B cell (primary cell): ENCODE measurements around the gene MAP1B. TPM values are rescaled to one million over a fixed set of nuclear protein-coding genes. Genes with fewer than 3 reads are reported as not detected.

Source experiments
- ATAC-seq: fragments of 200-7000 bp; cut with Tn5 transposase; one replicate; pipeline ENCODE4 v1.10.0; 2021; ENCODE audit warnings: low read depth, mild to moderate bottlenecking, moderate number of reproducible peaks, moderate library complexity
- CTCF ChIA-PET: fragments of 350-600 bp; sonication (Branson Sonifier 250); formaldehyde crosslinking; loops from one replicate; lab custom pipeline; 2021; ENCODE audit warnings: antibody characterized with exemption, inconsistent platforms; lab: Charles Lee
- POLR2A ChIA-PET: fragments of 350-600 bp; sonication (Branson Sonifier 250); formaldehyde crosslinking; loops from one replicate; lab custom pipeline; 2021; ENCODE audit warnings: antibody characterized with exemption; lab: Charles Lee
- DNase-seq: peaks from one replicate; pipeline ENCODE4 v3.0.0; 2013
- H2AFZ ChIP-seq: 2 replicates; pipeline ENCODE4 v1.6.1; 2012; ENCODE audit warnings: mild to moderate bottlenecking, low read depth, low read length; ENCODE audit not compliant: insufficient read depth, poor library complexity, severe bottlenecking
- H3K27ac ChIP-seq, 2 donors: 1 replicate in 1 of 2; 2 replicates in 1 of 2; pipeline ENCODE4 v1.5.1; 2012 to 2013; ENCODE audit warnings: low read length in 2 of 2, mild to moderate bottlenecking in 2 of 2, moderate library complexity in 1 of 2
- H3K27me3 ChIP-seq, 4 experiments: fragments of 200-600 bp in 1 of 4; sonication (generic) in 1 of 4; replicated peaks in 1 of 4; 1 replicate in 2 of 4; 2 replicates in 2 of 4; pipeline versions ENCODE4 v1.6.1 to v1.7.0; 2013 to 2016; ENCODE audit warnings: low read length in 3 of 4, mild to moderate bottlenecking in 2 of 4, mixed read lengths in 1 of 4, moderate library complexity in 1 of 4; ENCODE audit not compliant: insufficient read depth in 4 of 4, control insufficient read depth in 3 of 4; ENCODE audit errors: control extremely low read depth in 1 of 4
- H3K36me3 ChIP-seq, 2 experiments: replicated peaks in 1 of 2; 1 replicate in 1 of 2; 2 replicates in 1 of 2; pipeline versions ENCODE4 v1.6.1 to v1.7.1; 2013; ENCODE audit warnings: low read length in 1 of 2; ENCODE audit not compliant: insufficient read depth in 2 of 2, control insufficient read depth in 1 of 2; ENCODE audit errors: control extremely low read depth in 1 of 2, extremely low read depth in 1 of 2
- H3K4me1 ChIP-seq, 2 donors: fragments of 200-600 bp in 1 of 2; sonication (generic) in 1 of 2; 1 replicate in 1 of 2; 2 replicates in 1 of 2; pipeline versions ENCODE4 v1.5.1 to v1.6.1; 2013 to 2017; ENCODE audit warnings: low read length in 2 of 2; ENCODE audit not compliant: control insufficient read depth in 2 of 2, insufficient read depth in 2 of 2
- H3K4me2 ChIP-seq: replicated peaks from 2 replicates; pipeline ENCODE3; 2012; ENCODE audit warnings: mild to moderate bottlenecking, low read depth, low read length; ENCODE audit not compliant: poor library complexity, severe bottlenecking
- H3K4me3 ChIP-seq, 5 experiments: fragments of 200-600 bp in 1 of 5; sonication (generic) in 1 of 5; 1 replicate in 3 of 5; 2 replicates in 2 of 5; pipeline versions ENCODE4 v1.5.1 to v1.7.0; 2011 to 2016; ENCODE audit warnings: low read length in 4 of 5, mild to moderate bottlenecking in 4 of 5, low read depth in 2 of 5, control low read depth in 1 of 5, moderate library complexity in 1 of 5; ENCODE audit not compliant: insufficient read depth in 1 of 5; ENCODE audit errors: control extremely low read depth in 1 of 5, extremely low read depth in 1 of 5
- H3K79me2 ChIP-seq: fragments of 200-600 bp; sonication (generic); one replicate; pipeline ENCODE4 v1.6.0; 2016; ENCODE audit warnings: low read length; ENCODE audit not compliant: control insufficient read depth, insufficient read depth
- H3K9ac ChIP-seq: fragments of 200-600 bp; sonication (generic); 2 replicates; pipeline ENCODE4 v1.6.1; 2017; ENCODE audit warnings: mild to moderate bottlenecking, low read length, moderate library complexity
- H3K9me3 ChIP-seq, 3 donors: one replicate each; pipeline versions ENCODE4 v1.6.1 to v1.7.1; 2013; ENCODE audit warnings: low read length in 2 of 3; ENCODE audit not compliant: control insufficient read depth in 2 of 3, insufficient read depth in 1 of 3; ENCODE audit errors: control extremely low read depth in 1 of 3
- H4K20me1 ChIP-seq: 2 replicates; pipeline ENCODE4 v1.6.0; 2012; ENCODE audit warnings: mild to moderate bottlenecking, low read length; ENCODE audit not compliant: insufficient read depth, control insufficient read depth, poor library complexity, severe bottlenecking
- H3K27ac Mint-ChIP-seq: one replicate; pipeline ENCODE4 v1.8.0; 2021; ENCODE audit warnings: mixed read lengths
- H3K27me3 Mint-ChIP-seq: one replicate; pipeline ENCODE4 v1.8.0; 2021; ENCODE audit warnings: mixed read lengths
- H3K4me1 Mint-ChIP-seq: one replicate; pipeline ENCODE4 v1.8.0; 2021; ENCODE audit warnings: mixed read lengths
- H3K4me3 Mint-ChIP-seq: one replicate; pipeline ENCODE4 v1.8.0; 2021; ENCODE audit warnings: mixed read lengths
- H3K9me3 Mint-ChIP-seq: one replicate; pipeline ENCODE4 v1.8.0; 2022; ENCODE audit warnings: mixed read lengths; ENCODE audit not compliant: insufficient read depth
- CTCF ChIP-seq: fragments of 200-600 bp; IDR thresholded peaks from one replicate; pipeline ENCODE4 v1.8.0; 2022; ENCODE audit warnings: antibody characterized with exemption, mild to moderate bottlenecking
- EZH2 ChIP-seq: IDR thresholded peaks from 2 replicates; pipeline ENCODE4 v1.6.1; 2012; ENCODE audit warnings: borderline replicate concordance, low read depth, mild to moderate bottlenecking, moderate library complexity, low read length; ENCODE audit not compliant: insufficient read depth, poor library complexity, severe bottlenecking
- WGBS: methylation state at CpG from one replicate; pipeline ENCODE4 v1.1.5; 2013; ENCODE audit warnings: missing lambda C conversion rate; ENCODE audit not compliant: insufficient coverage; 5-methylcytosine and 5-hydroxymethylcytosine counted together
- intact Hi-C: fragments of 100-400 bp; cut with micrococcal nuclease; formaldehyde crosslinking; loops from one replicate; pipeline ENCODE4 v1.10.0; 2022
- polyA plus RNA-seq: library from polyadenylated mRNA; depleted of rRNA; stranded (reverse); fragments of >200 nt; gene quantifications from 2 replicates; pipeline ENCODE4 v1.2.3, GENCODE V29; 2012
- total RNA-seq, 2 donors: library from RNA; stranded (reverse); fragments of 120-200 nt in 1 of 2; gene quantifications; 1 replicate in 1 of 2; 2 replicates in 1 of 2; pipeline versions ENCODE4 v1.2.3 to v1.2.4, GENCODE V29; 2013 to 2022

Gene MAP1B
- total and polyA plus RNA-seq, 2 donors (not counting 1 experiment from before 2014, with no cell fraction given): 0.15 TPM; not detected in 1

DNA sequence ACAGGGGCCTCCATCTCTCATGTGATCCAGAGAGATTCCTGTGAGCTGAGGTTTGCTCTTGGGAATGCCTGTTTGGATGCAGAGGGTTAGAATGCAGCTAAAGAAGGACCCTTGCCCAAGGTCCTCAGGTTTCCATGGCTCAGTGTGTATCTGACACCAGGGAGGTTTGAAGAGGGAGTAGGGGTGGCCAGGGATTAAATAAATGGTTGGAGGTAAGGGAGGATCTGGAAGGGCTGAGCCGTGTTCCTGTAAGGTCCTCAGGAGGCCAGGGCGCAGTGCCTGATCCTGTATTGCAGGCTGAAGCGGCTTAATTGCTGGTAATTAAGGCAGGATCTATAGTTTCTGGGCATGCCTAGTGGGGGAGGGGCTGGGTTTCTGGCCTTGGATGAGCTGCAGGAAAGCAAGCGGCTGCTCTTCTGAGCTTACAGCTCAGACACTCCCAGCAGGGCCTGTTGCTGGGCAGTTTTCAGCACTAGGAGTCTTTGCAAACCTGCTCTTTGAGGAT is 41.5 kb upstream of the MAP1B start:
- H3K4me2 ChIP-seq: no peak overlapping the region
- H3K9ac ChIP-seq: no peak overlapping the region
- H3K27ac ChIP-seq: no peak overlapping the region
- no peaks in the 10 kb centered on the region for H3K4me1 Mint-ChIP-seq
- H2AFZ ChIP-seq: no peak overlapping the region
- no peak overlapping the region for H3K4me3 ChIP-seq
- DNase-seq: no peak
- no peak for ATAC-seq
- 47% methylated on average over 4 of the region's 4 CpGs for WGBS
- no peak for TF ChIP-seq EZH2
- TF ChIP-seq CTCF: no peak
- no peaks in the 10 kb centered on the region for H3K9me3 Mint-ChIP-seq
- H3K9me3 ChIP-seq: no peaks in the 10 kb centered on the region
- H3K4me3 Mint-ChIP-seq: no peak overlapping the region
- intact Hi-C loops: no loop called here
- H3K27me3 Mint-ChIP-seq: peaks cover 24% of the 10 kb centered on the region
- no peaks in the 10 kb centered on the region for H4K20me1 ChIP-seq
- H3K36me3 ChIP-seq: no peaks in the 10 kb centered on the region
- H3K27me3 ChIP-seq: peaks cover 0 to 4% (median 0%) of the 10 kb centered on the region in 4 experiments
- ChIA-PET POLR2A (no interaction called here), CTCF (no interaction called here)
- no peak overlapping the region for H3K27ac Mint-ChIP-seq
- H3K4me1 ChIP-seq: no peaks in the 10 kb centered on the region
- no peaks in the 10 kb centered on the region for H3K79me2 ChIP-seq

DNA sequence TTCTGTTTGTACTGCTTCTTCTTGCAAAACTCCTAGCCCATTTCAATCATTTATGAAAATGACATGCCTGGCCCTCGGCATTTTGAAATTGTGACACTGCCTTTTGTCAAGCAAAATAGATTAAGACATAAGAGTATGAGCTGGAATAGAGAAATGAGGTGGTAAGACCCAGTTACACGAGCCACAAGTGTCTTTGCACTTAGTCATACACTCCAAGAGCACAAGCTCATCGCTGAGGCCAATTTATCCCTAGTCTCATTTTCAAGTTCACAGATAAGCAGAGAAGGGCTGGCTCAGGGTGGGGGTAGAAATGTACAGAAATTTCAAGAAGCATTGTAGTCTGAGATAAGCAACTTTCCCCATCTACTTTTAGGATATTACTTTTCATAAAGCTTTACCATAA is 40.6 kb upstream of the MAP1B start:
- H3K4me1 Mint-ChIP-seq: no peaks in the 10 kb centered on the region
- no CpG with 5 or more reads among the region's 3 CpGs for WGBS
- H3K4me2 ChIP-seq: no peak overlapping the region

More for the DNA sequence above, 40.6 kb upstream of the MAP1B start:
- CTCF ChIA-PET: no interaction called here
- Histone ChIP-seq H3K27me3 (peaks cover 0 to 4% (median 0%) of the 10 kb centered on the region in 4 experiments), H2AFZ (no peak overlapping the region), H3K4me3 (no peak overlapping the region), H4K20me1 (no peaks in the 10 kb centered on the region), H3K79me2 (no peaks in the 10 kb centered on the region), H3K9ac (no peak overlapping the region), H3K9me3 (no peaks in the 10 kb centered on the region), H3K36me3 (no peaks in the 10 kb centered on the region), H3K27ac (no peak overlapping the region), H3K4me1 (no peaks in the 10 kb centered on the region)
- no peak for ATAC-seq
- H3K9me3 Mint-ChIP-seq: no peaks in the 10 kb centered on the region
- H3K27ac Mint-ChIP-seq: no peak overlapping the region
- no peak for DNase-seq
- H3K4me3 Mint-ChIP-seq: no peak overlapping the region
- intact Hi-C loops: no loop called here
- H3K27me3 Mint-ChIP-seq: peaks cover 24% of the 10 kb centered on the region
- TF ChIP-seq EZH2: no peak
- TF ChIP-seq CTCF: no peak
- POLR2A ChIA-PET: no interaction called here
